OCI-LY1 (cell line): ENCODE measurements around the gene ROBO1.

Experiments used
- CTCF ChIP-seq: fragments of 200-600 bp; sonication (generic), shearing (Covaris generic); IDR thresholded peaks from 2 replicates; pipeline ENCODE4 v1.5.1; 2017; ENCODE audit warnings: mild to moderate bottlenecking, antibody characterized with exemption, low read length, moderate library complexity, mixed read lengths
- EZH2 ChIP-seq: fragments of 200-600 bp; sonication (generic), shearing (Covaris generic); IDR thresholded peaks from 2 replicates; pipeline ENCODE4 v1.8.0; 2017; ENCODE audit warnings: borderline replicate concordance, mixed run types, mild to moderate bottlenecking, antibody characterized with exemption, low read length, moderate library complexity, mixed read lengths

- TF ChIP-seq CTCF (no peak), EZH2 (no peak)
These were observed 314.2 kb downstream of the ROBO1 start for GRCh38 chr3:79453600-79453999.
